Fibroblast of lung (primary cell): ENCODE results near the gene RPL10.

Experiments
- CTCF ChIP-seq, 2 donors: IDR thresholded peaks in 1 of 2; conservative IDR thresholded peaks in 1 of 2; 1 replicate in 1 of 2; 2 replicates in 1 of 2; pipeline ENCODE4 v1.5.1; 2011 to 2012; ENCODE audit warnings: low read length in 2 of 2, control low read depth in 1 of 2, inconsistent platforms in 1 of 2, low read depth in 1 of 2, mild to moderate bottlenecking in 1 of 2
- EZH2 ChIP-seq: IDR thresholded peaks from 2 replicates; pipeline ENCODE4 v1.5.1; 2012; ENCODE audit warnings: low read length, control low read depth, mild to moderate bottlenecking; ENCODE audit errors: missing control alignments

DNA sequence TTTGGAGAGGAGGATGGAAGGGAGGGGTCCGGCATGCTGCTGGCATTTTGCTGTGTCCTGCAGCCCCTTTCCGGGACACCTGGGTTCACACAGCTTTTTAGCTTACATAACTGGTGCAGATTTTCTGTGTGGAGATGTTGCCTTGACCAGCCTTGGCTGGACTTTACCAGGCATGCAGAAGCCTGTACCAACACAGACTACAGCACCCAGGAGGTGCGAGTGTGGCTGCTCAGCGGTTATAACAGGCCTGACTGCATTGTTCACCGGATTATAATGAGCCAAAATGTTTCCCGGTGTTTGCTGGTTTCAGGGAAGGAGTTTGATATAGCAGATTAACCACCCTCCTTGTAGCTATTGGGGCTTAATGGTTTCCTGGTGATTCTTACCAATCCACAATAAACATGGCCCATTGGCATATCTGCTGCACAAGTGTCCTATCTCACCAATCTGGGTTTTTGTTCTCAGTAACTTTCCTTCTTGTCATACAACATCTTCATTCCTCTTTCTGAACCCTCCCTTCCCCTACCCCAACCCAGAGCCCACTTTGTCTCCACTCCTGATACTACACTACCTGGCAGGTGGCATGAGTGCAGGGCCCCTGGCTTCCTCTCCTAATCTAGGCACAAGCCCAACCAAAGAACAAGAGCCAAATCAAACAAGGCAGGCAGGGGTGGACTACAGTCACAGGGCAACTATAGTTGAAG lies 3.9 kb downstream of the RPL10 start:
- no peak for TF ChIP-seq CTCF (conservative IDR thresholded peaks at IDR 0.05 in 1 of 2, IDR thresholded peaks at IDR 0.05 in 1 of 2; ENCODE audit: low read depth in 1 of 2, low read length in 2 of 2)
- no peak for TF ChIP-seq EZH2
